ENCODE measurements around the gene MT1A.

- no peak for TF ChIP-seq EZH2 (IDR thresholded peaks at IDR 0.05; ENCODE audit: low read depth)
- TF ChIP-seq CTCF (conservative IDR thresholded peaks at IDR 0.05): no peak
Measured at GRCh38 chr16:56634715-56635440, 3.6 kb upstream of the MT1A start.

All from PC-9 (cell line).